ENCODE data around the gene GPR135. TPM values are rescaled to one million over a fixed set of nuclear protein-coding genes. Genes with fewer than 3 reads are reported as not detected.

Gene GPR135
- 1.6 and 1.9 TPM in 2 replicates for total RNA-seq

DNA sequence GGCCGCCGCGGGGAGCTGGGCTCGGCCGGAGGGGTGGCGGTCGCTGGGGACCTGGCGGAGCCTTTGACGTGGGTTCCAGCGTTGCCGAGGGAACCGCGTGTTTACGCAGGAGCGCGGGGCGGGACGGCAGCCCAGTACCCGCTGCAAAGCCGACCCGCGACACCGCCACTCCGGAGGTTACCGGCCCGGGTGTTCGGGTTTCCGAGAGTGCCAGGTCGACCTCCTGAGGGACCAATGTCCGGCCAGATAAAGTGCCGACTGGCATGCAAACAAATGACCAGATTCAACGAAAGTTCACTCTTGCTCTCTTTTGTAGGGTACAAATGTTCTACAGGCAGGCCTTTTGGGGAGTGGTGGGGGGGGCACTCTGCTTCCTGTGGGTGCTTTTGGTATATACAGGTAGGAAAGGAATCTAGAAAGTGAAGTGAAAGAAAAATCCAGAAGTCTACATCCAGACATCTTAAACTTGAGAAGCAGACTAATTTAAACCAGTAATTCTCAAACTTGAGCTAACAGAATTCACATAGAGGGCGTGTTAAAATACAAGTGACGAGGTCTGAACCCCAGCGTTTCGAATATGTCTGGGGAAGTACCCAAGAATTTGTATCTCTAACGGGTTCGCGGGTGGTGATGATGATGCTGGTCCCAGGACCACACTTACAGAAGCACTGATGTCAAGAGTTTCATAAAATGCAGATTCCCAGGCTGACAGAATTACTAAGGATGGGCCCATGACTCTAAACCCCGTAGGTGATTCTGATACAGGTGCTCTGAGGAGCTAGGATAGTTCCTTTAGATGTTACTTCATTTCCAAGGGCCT lies at the start of gene GPR135:
Gene GPR135 (minus strand): TSS at position 65 of the 820 bp plus-strand sequence. CDS start 154 bp downstream, outside the sequence.
- intact Hi-C loops (cut with micrococcal nuclease), result loop anchor here (1.0 kb wide), 1 partner anchor 19 kb away; the partner anchor contains the start of genes JKAMP and L3HYPDH

DNA sequence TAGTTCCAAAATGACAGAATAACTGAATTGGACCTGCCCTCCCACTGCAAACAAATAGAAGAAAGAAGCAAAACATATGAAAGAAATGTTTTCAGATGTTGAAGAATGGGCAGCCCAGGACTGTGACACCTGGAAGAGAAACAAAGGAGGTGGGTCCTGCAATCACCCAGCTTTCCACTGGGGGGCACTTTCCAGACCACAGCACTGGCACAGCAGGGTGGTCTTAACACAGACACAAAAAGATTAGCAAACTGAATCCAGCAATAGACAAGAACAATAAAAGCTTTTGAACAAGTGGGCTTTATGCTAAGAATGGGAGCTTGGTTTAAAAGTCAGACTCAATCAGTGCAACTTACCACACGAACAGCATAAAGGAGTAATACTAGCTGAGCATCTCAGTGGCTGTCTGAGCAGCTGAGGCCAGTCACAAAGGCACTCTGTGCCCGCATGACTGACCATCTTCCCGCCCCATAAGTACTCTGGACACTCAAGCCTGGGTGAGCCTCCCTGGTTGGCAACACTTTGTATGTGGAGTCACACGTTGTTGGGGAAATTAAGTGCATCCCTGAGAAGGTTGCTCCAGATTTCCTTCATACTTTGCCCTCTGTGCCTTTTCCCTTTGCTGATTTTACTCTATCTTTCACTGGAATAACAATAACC lies 46.9 kb upstream of the GPR135 start:
- intact Hi-C loops (cut with micrococcal nuclease), result loop anchor here (1.0 kb wide), 1 partner anchor 64 kb away; the partner anchor contains the start of gene CCDC175

- intact Hi-C loops (cut with micrococcal nuclease), result no loop called here
These were observed 45.8 kb upstream of the GPR135 start for GRCh38 chr14:59510966-59511365.

DNA sequence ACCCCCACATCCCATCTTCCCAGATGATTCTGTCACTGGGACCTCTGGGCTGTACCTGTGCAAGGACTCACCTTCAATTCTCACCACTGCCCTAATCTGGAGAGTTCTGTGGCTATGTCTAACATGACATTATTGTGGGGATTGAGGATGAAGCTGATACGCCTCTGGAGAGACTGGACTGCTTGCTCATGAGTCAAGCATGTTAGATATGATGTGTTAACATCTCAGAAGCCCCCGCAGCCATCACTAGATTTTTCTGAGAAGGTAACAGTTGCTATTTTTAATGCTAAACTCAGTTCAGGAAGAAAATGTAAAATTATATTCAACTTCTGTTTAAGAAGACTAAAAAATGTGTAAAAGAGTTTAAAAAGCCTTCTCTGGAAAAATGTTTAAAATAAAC lies 44.8 kb upstream of the GPR135 start:
- intact Hi-C loops (cut with micrococcal nuclease), result no loop called here

GRCh38 chr14:59509101-59509500 lies 43.9 kb upstream of the GPR135 start:
- intact Hi-C loops (cut with micrococcal nuclease), result loop anchor here (10.0 kb wide), 1 partner anchor 676 kb away; no protein-coding TSS in a partner anchor

DNA sequence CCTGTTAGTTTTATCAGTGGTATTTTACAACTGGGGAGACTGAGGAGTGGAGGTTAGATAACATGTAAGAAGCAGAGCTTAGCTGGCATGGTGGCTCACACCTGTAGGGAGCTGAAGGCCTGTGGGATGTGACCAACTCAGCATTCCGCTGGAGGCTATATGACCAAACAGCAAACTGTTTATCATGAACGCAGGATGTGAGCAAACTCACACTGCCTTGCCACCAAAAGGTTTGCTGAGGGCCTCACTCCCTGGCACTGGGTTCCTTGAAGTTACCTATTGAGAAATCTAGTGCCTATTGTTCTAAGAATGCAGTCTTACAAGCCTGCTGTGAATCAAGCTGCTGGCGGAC lies 42.5 kb upstream of the GPR135 start:
- intact Hi-C loops (cut with micrococcal nuclease), result loop anchor here (2.0 to 10.0 kb wide), 2 partner anchors 69 to 677 kb away; partner anchors contain the start of gene CCDC175

- intact Hi-C loops (cut with micrococcal nuclease), result loop anchor here (2.0 to 10.0 kb wide), 2 partner anchors 70 to 678 kb away; partner anchors contain the start of gene CCDC175
These were observed 42.0 kb upstream of the GPR135 start for GRCh38 chr14:59507063-59507751.

GRCh38 chr14:59503256-59503655 lies 38.1 kb upstream of the GPR135 start:
- intact Hi-C loops (cut with micrococcal nuclease), result loop anchor here (10.0 kb wide), 1 partner anchor 682 kb away; no protein-coding TSS in a partner anchor

GRCh38 chr14:59500732-59501131 lies 35.6 kb upstream of the GPR135 start:
- intact Hi-C loops (cut with micrococcal nuclease), result loop anchor here (10.0 kb wide), 1 partner anchor 684 kb away; no protein-coding TSS in a partner anchor

DNA sequence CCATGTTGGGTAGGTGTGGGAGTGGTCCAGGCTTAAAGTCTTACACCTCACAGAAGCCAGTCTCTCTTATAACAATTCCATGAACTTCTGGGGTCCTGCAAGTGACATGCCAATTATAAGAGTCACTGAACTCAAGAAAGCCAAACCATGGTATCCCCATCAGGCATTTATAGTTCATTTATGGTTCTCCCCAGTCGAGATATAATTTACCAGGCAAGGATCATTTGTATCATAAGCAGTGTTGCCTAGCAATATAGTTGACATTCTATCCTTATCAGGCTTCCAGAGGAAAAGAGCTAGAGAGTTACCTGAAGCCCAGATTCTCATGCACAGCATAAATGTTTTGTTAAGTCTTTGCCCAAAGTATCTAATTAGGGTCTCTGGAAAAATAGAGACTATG lies 27.2 kb upstream of the GPR135 start:
- intact Hi-C loops (cut with micrococcal nuclease), result no loop called here

DNA sequence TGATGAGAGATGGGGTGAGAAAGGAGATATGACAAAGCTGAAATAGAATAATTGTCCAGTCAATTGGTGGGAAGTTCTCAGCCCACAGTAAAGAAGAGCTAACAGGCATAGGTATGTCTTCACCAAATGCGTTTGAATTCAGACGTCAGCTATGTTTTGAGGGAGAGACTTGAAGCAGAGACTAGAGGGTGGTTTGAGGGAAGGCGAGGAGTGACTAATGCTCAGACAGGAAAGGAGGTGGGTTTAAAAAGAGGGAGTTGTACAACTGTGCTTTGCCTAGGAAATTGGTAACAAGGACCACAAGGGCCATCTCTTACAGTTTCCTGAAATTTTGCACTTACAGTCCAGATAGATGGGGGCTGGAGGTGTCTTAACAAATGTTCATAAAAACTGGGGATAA lies 25.6 kb upstream of the GPR135 start:
- intact Hi-C loops (cut with micrococcal nuclease), result no loop called here

DNA sequence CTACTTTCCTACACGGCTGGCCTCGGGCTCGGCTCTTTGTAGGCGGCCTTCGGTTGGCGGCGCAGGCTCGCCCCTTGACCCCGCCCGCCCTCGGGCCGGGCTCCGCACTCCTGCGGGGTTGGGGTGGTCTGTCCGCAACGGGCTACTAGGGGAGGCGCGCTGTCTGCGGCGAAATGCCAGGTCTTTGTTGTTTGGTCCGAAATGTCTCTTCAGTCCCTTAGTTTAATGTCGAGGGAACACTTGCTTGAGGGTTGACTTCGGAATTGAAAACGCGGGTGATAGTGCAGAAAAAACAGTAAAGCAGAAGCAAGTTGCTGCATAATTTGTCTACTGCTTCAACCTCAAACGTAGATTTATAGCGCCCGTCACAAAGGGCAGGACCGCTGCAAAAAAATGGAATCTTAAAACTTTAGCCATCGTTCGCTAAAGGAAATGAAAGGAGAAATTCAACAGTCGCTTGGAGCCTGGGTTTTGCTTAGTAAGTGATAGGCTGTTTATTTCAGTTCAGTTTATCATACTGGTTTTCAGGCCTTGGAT lies 19.5 kb upstream of the GPR135 start:
- intact Hi-C loops (cut with micrococcal nuclease), result loop anchor here (1.0 to 10.0 kb wide), 11 partner anchors 19 to 1800 kb away; partner anchors contain the start of genes ARID4A, CCDC175, DAAM1 and DACT1

- intact Hi-C loops (cut with micrococcal nuclease), result loop anchor here (1.0 to 10.0 kb wide), 11 partner anchors 19 to 1801 kb away; partner anchors contain the start of genes ARID4A, CCDC175, DAAM1 and DACT1
These were observed 18.8 kb upstream of the GPR135 start, which contains the start of the genes JKAMP and L3HYPDH for GRCh38 chr14:59483819-59484638. TSS of gene JKAMP (plus strand) at chr14:59484517. CDS start at chr14:59484590, 73 bp downstream. TSS of gene L3HYPDH (minus strand) at chr14:59484408. CDS start at chr14:59484316, 92 bp downstream.

- intact Hi-C loops (cut with micrococcal nuclease), result loop anchor here (5.0 to 10.0 kb wide), 5 partner anchors 94 to 1801 kb away; partner anchors contain the start of genes ARID4A, CCDC175, DACT1 and DHRS7
These were observed 18.2 kb upstream of the GPR135 start for GRCh38 chr14:59483363-59483762.

GRCh38 chr14:59482541-59483331 lies 17.6 kb upstream of the GPR135 start:
- intact Hi-C loops (cut with micrococcal nuclease), result loop anchor here (5.0 to 10.0 kb wide), 5 partner anchors 95 to 1802 kb away; partner anchors contain the start of genes ARID4A, CCDC175, DACT1 and DHRS7

DNA sequence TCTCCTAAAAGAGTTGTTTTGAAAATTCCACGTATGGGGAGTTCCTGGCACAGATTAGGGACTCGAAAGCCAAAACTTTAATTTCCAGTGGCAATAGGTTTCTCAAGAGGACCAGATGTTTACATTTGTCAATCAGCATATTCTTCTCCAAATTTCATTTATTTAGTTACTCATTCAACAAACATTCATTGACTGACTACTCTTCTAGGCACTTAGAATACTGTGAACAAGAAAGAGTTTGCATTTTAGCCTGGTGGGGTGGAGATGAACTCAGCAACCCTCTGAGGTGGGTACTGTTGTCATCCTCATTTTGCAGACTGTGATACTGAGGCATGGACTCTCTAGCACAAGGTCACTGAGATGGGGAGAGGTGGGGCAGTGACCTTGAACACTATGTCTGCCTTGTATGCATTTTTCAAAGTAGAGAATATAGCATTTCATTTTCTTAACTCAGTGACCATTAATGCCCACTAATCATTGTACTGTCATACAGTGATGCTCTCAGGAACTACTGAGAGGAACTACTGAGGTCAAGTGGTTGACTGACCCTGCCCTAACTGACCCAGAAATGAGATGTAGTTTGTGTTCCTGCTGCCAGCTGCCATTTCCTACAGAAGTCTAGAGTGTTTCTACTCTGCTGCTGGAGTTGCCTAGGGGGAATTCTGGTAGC lies 16.8 kb upstream of the GPR135 start:
- intact Hi-C loops (cut with micrococcal nuclease), result loop anchor here (5.0 to 10.0 kb wide), 5 partner anchors 95 to 1803 kb away; partner anchors contain the start of genes ARID4A, CCDC175, DACT1 and DHRS7

DNA sequence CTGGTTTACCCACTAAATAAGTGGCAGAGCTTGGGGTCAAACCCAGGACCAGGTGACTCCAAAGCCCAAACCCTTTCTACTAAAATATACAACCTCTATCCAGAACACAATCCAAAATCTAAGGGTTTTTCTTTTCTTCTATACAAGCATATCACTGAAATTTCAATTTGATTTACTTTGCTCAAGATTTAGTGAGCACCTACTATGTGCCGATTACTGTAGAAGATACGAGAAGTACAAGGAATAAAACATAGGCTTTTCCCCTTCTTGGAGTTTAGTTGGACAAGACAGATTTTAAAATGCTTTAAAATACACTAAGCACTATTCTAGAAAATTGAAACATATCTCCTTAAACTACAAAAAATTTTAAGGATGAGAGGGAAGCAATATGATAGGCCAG lies 16.2 kb upstream of the GPR135 start:
- intact Hi-C loops (cut with micrococcal nuclease), result loop anchor here (5.0 to 10.0 kb wide), 5 partner anchors 96 to 1803 kb away; partner anchors contain the start of genes ARID4A, CCDC175, DACT1 and DHRS7

DNA sequence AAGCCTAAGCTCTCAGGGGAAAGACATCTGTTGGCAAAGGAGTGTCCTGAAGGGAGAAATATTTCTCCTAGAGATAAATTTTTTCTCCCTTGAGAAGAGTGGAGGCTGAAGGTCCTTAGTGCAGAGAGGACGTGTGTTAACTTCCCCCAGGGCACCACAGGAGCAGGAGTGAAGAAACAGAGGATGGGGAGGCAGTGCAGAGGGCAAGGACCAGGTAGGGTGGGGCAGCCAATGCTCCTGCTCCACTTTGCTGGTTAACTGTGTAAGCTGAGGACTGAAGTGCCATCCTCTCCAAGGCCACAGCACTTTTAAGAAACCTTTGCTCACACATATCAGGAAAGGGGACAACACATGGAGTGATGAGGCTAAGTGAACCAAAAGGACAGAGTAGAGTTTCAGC lies 15.0 kb upstream of the GPR135 start:
- intact Hi-C loops (cut with micrococcal nuclease), result loop anchor here (5.0 to 10.0 kb wide), 5 partner anchors 97 to 1805 kb away; partner anchors contain the start of genes ARID4A, CCDC175, DACT1 and DHRS7

Measured in T-helper 2 cell treated with Interferon-gamma antibody and Interleukin-4, amounts not matched to agents 100 ng/mL and 5 ng/mL, for 36 hours (primary cell).